NT2/D1 (cell line): ENCODE measurements around the gene ORC2.

Source experiments
- SUZ12 ChIP-seq: IDR thresholded peaks from 2 replicates; pipeline ENCODE4 v1.6.1; 2011; ENCODE audit not compliant: insufficient read length, insufficient read depth; ENCODE audit errors: extremely low read depth
- ZNF274 ChIP-seq: IDR thresholded peaks from 2 replicates; pipeline ENCODE4 v1.6.1; 2011; ENCODE audit warnings: mild to moderate bottlenecking, low read depth, low read length

DNA sequence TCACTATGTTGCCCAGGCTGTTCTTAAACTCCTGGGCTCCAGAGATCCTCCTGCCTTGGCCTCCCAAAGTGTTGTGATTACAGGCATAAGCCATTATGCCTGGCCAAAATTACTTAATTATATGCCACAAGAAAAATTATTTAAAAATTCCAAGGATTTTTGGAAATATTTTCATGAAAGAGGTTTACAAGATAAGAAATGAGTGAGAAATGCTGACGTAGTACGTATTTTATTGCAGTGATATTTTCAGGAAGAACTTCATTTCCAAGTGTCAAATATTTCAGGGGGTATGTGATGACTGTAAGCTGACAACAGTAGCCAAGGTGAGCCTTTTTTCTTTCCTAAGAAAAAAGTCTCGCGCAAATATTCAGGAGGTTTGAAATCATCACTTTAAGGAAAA is 53.5 kb downstream of the ORC2 start:
- TF ChIP-seq ZNF274 (no peak), SUZ12 (no peak)
